GM21723 (cell line): ENCODE measurements around the gene SRXN1.

Experiments used
- ATAC-seq: cut with Tn5 transposase; IDR thresholded peaks from one replicate; pipeline ENCODE4 v1.9.1; 2021; ENCODE audit warnings: mild to moderate bottlenecking, moderate library complexity; ENCODE audit not compliant: unreplicated experiment

SRXN1 gene

GRCh38 chr20:637559-637958 lies 15.4 kb downstream of the SRXN1 start:
- ATAC-seq = no peak

DNA sequence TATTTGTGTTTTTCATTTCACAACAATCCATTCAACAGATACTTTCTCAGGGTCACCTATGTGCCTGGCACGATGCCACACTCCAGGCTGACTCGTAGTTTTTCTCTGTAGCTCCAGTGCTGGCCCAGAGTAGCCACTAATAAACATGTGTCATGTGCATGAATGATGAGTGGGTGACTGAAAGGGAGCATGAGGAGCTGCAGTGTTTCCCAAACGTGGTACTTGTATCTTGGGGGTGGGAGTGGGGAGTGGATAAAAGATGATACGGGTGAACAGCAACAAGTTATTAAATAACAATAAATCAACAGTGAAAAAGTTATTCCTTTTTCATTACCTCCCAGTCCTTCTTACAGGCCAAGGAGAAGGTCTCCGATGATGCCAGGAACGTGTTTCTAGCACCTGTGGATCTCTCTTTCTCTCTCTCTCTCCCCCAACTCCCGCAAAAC lies 17.1 kb downstream of the SRXN1 start:
- ATAC-seq = no peak

- ATAC-seq = no peak
Measured at GRCh38 chr20:635028-635892, 17.7 kb downstream of the SRXN1 start.

DNA sequence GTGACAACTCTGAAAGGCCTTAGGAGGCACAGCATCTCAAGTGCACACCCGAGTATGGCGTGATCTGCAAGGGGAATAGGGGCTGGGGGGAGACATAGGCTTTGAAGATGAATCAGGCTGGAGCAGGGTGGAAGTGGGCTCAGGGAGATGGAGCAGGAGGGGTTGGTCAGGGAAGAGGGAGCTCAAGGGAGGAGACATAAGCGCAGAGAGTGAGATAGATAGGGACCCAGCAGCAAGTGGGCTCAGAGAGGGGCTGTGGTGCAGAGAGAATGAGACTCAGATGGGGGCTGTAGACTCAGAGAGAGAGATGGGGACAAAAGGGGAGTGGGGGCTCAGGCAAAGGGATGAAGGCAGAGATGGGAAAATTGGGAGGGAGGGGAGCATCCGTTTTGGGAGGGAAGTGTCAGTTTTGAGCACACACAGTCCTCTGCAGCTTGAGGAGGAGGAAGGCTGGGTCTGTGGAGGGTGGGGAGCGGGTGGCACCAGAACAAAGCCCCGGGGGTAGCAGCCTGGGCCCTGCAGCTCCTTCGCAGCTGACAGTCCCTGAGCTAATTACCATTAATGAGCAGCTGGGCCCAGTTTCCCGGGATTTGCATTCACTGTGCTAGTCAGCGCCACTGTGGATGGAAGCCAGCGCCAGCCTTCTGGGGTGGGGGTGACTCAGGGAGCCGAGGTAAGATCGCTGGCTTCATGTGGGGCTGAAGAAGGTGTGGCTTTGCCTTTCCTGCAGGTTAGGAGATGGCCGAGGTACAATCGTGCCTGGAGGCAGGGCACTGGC lies 18.7 kb downstream of the SRXN1 start:
- no peak for ATAC-seq

GRCh38 chr20:631101-631500 lies 21.9 kb downstream of the SRXN1 start:
- no peak for ATAC-seq

DNA sequence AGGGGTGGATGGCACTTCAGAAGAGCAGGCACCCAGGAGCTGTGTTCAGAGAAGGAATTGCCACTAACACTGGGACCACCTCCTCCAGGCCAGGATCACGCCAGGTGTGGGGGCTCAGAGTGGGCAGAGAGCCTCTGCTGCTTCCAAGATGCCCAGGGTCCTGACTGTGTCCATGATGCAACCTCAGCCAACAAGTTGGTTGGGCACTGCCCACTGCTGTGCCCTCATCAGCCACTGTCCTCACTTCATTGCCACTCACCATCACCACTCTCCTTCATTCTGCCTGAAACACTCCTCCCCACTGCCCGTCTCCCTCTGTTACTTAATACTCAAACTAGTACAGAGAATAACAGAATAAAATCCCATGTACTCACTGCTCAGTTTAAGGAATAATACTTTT lies 26.4 kb downstream of the SRXN1 start:
- no peak for ATAC-seq

DNA sequence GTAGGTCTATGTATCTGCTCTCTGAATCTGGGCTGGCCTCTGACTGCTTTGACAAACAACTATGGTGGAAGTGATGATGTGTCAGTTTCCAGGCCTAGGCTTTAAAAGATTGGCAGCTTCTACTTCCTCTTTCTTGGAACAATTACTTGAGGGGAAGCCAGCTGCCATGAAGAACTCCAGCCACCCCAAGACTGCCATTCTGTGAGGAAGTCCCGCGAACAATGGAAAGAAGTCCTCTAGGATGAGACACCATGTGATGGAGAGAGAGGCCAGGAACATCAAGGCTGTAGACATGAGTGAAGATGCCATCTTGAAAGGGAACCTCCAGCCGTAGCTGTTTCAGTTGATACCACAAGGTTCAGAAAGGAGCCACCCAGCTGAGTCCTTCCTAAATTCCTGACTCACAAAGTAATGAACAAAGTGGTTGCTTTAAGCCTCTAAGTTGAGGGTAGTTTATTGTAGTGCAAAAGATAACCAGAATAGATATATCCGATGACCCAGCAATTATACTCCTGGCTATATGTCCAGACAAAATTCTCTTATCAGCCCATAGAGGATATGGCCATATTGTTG lies 27.6 kb downstream of the SRXN1 start:
- no peak for ATAC-seq

DNA sequence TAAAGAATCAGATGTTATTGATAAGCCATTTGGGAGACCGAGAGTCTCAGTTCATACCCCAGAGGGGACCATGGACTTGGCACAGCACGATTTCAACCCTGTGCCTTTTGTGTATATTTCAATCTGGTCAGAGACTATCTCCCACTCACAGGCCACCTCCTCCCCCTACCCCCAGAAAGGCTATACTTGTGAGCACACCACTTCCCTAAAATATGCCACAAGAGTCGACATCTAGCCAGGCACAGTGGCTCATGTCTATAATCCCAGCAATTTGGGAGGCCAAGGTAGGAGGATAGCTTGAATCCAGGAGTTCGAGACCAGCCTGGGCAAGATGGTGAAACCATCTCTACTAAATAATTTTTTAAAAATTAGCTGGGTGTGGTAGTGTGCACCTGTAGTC lies 29.3 kb downstream of the SRXN1 start:
- ATAC-seq = no peak

DNA sequence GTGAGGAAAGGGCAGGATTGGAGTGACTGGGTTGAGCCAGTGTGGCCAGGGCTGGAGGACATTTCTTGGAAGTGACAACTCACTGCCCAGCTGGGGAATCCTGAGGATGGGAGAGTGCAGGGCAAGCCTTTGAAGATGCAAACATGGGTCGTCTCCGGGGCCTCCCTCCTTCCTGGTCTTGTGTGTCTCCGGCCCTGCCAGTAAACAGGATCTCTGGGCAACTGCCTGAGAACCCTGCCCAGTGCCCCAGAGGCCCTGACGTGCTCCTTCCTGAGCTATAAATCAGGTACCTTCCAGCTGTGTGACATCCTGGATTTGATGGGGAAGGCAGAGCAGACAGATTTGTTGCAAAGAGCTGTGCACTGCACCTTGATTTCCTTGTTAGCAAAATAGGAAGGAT lies 30.0 kb downstream of the SRXN1 start:
- ATAC-seq = no peak

- ATAC-seq = no peak
Measured at GRCh38 chr20:622161-622560, 30.8 kb downstream of the SRXN1 start.

GRCh38 chr20:621125-621756 lies 31.8 kb downstream of the SRXN1 start:
- ATAC-seq = no peak

- ATAC-seq = no peak
Measured at GRCh38 chr20:620246-620645, 32.8 kb downstream of the SRXN1 start.

- ATAC-seq = no peak
Measured at GRCh38 chr20:618980-619379, 34.0 kb downstream of the SRXN1 start.

- ATAC-seq = no peak
Measured at GRCh38 chr20:617934-618690, 34.9 kb downstream of the SRXN1 start.

GRCh38 chr20:615514-615913 lies 37.5 kb downstream of the SRXN1 start:
- ATAC-seq = no peak

- ATAC-seq = no peak
Measured at GRCh38 chr20:611843-612185, 41.2 kb downstream of the SRXN1 start.

GRCh38 chr20:611047-611842 lies 41.8 kb downstream of the SRXN1 start:
- ATAC-seq = no peak

GRCh38 chr20:610130-611046 lies 42.6 kb downstream of the SRXN1 start, which contains the start of gene TCF15:
TCF15 (minus strand) TSS chr20:610309; CDS start chr20:610237, 72 bp downstream.
- no peak for ATAC-seq
